NOMO-1 treated with DMSO at 0.1 percent for 48 hours (cell line): ENCODE data around the gene PFKP.
"Not testable (repeated sequence)": the region's sequence is repeated elsewhere in the genome, so short reads cannot be mapped to it uniquely, and the experiment has no call there.

ENCODE experiments used
- DNase-seq: peaks from one replicate; lab custom pipeline; 2025; ENCODE audit not compliant: unreplicated experiment; lab: John Stamatoyannopoulos, UW

Gene PFKP

DNA sequence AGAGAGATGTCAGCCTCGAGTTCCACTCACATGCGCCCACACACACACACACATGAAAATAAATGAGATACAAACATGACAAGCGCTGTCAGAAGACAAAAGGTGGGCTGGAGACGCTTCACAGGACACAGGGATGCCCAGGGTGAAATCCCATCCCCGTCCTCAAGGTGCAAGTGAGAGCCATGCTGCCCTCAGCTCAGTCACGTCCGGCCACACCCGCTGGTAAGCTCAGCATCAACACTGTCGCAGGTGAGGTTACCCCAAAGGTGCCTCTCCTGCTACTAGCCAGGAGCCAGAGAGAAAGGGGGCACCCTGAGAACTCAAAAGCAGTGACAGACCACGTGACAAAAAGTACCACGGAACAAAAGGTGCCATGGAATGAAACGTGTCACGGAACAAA lies 83.0 kb downstream of the PFKP start:
- DNase-seq = no peak

GRCh38 chr10:3150961-3151360 lies 83.6 kb downstream of the PFKP start:
- DNase-seq = no peak

DNA sequence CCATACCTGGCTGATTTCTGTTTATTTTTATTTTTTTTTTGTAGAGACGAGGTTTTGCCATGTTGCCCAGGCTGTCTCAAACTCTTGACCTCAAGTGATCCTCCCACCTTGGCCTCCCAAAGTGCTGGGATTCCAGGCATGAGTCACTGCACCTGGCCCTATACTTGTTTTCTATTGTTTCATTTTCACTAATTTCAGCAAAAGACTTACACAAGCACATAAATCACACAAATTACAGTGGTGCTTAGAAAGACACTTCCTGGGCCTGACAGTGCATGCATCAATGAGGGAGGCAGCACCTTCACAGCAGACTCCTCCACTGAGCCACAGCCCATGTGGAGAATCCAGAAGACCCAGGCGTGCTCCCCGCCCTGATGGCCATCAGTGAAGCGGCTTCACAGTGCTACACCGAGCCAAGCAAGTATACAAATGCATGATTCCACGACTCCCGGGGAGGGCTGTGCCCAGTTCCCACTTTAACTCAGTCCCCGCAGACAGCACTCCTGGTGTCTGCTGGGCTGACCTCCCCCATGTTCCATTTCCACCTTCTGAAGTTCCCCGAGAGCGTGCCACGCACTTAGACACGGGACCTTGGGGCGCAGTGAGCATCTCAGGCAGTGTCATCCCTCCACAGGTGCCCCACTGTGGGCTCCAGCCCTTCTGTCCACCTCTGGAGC lies 84.7 kb downstream of the PFKP start:
- no peak for DNase-seq

DNA sequence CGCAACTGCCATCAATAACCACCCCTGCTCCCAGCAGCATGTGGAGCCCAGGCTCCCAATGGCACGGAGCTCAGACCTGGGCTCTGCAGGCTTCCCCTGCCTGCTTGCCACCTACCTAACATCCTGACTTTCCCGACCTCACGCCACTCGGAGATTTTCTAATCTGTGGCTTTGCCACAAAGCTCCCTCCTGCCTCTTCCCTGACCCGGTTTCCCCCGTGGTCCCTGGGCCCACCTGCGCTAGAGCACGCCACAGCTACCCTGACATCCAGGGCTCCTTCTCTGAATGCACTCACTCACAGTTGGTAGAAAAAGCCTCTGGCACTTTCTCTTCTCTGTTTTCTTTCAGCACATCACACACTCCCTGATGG lies 85.2 kb downstream of the PFKP start:
- DNase-seq = no peak

GRCh38 chr10:3154666-3155065 lies 87.3 kb downstream of the PFKP start:
- no peak for DNase-seq

GRCh38 chr10:3159152-3159551 lies 91.8 kb downstream of the PFKP start:
- no peak for DNase-seq

GRCh38 chr10:3162533-3162932 lies 95.2 kb downstream of the PFKP start:
- DNase-seq = no peak

DNA sequence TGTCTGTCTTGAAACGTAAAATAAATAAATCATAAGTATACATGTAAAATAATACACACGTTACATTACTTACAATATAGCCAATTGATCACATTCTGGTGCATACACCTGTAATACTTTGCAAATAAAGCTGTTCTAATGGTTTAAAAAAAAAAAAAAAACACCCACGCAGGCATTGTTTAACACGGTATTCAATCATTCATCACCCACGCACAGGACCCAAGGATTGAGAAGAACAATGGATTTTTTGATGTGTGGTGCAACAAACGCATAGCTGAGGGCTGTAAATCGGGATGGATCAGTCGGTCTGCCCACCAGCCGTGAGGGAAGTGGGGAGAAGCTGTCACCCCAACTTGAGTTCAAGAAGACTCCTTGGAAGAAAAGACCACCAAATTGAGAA lies 96.5 kb downstream of the PFKP start:
- DNase-seq = no peak

- no peak for DNase-seq
These were observed 97.8 kb downstream of the PFKP start for GRCh38 chr10:3165196-3165595.

DNA sequence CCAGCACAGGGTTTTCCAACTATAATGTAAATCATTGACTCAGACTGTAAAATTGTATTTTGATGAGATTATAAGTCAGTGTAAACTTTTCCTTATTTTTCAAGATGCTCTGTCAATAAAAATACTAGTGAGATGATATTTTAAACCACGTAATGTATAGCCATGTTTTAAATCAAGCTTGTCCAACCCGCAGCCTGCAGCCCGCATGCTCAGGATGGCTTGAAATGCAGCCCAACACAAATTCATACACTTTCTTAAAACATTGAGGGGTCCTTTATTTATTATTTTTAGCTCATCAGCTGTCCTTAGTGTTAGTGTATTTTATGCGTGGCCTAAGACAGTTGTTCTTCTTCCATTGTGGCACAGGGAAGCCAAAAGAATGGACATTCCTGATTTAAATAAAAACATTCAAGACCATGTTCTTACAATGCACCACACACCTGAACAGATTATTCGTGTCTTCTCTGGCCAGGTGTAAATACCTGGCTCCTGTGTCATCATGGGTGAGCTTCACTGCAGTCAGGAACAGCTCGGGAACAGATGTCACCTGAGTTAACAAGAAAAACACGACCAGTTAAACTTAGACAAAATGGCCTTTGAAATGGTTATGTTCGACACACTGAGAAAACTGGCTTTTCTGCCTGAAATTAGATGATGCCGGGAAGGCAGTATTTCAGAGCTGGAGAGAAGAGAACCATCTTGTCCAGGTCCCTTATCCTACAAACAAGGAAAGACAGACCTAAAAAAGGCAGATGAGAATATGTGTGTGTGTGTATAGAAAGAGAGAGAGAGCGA lies 99.3 kb downstream of the PFKP start:
- no peak for DNase-seq

DNA sequence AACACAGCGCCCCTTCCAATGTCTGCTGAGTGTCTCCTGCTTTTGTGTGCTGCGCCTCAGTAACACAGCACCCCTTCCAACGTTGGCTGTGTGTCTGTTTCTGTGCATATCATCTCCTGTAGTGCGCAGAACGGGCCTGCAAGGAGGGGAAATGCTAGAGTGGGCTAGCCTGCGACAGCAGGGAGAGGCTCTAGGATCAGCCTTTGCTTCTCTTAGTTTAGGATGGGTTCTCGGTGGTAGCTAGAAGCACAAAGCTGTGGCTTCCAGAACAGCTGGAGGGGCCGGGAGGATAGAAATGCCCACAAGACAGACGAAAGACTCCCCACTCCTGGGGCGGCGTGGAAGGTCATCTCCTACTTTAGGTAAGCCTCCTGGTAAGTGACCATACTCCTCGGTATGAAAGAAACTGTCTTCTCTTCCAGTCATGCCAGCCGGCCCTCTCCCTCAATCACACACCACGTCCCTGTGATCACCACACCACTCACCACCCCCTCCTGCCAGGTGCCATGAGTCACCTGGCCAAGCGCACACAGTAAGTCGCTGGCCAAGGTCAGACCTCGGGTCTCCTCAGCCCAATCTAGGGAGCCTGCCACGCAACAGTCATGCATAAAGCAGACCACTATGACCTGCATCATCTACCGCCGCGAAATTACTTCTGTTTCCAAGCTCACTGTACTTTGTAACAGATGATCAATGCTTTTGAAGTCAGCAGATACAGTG lies 100.4 kb downstream of the PFKP start:
- DNase-seq = no peak

DNA sequence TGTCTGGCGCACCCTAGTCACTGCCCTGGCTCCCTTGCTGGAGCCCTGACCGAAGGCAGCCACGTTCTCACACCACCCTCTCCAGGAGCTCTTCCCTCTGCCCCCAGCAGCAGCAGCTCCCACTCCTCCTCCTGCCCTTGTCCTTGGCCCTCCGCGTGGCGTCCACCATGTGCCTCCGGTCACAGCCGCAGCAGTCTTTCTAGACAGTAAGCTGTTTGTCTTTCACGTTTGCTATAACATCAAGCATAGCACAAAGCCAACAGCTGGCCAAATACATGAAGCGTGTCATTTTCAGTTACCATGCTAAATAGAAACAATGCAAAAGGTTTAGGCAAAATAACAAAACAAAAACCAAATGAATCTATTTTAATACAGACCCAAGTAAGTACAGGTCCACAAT lies 101.9 kb downstream of the PFKP start:
- DNase-seq = no peak

GRCh38 chr10:3169673-3170072 lies 102.3 kb downstream of the PFKP start:
- DNase-seq = no peak

DNA sequence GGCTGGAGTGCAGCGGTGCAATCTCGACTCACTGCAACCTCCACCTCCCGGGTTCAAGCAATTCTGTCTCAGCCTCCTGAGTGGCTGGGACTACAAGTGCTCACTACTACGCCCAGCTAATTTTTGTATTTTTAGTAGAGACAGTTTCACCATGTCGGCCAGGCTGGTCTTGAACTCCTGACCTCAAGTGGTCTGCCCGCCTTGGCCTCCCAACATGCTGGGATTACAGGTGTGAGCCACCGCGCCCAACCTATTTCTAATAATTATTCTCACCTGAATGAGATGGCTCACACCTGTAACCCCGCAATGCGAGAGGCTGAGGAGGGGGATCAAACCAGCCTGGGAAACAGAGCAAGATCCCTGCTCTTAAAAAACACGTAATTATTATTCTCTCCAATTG lies 104.1 kb downstream of the PFKP start:
- DNase-seq = not testable (repeated sequence)

DNA sequence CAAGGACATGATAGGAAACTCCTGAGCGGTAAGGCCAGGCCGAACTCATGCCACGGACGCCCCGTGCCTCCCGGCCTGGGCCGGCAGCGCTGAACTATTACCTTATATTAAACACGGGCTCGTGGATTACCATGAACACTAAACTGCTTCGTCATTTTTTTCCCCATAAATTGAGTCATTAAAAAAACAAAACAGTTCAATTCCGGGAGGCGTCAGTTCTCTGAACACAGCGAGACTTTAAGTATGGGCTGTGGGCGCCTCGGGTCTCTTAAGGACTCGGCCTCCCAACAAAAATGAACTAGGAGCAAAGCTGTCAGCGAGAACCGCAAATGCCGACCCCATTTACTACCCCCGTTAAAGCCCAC lies 104.7 kb downstream of the PFKP start:
- DNase-seq = no peak

DNA sequence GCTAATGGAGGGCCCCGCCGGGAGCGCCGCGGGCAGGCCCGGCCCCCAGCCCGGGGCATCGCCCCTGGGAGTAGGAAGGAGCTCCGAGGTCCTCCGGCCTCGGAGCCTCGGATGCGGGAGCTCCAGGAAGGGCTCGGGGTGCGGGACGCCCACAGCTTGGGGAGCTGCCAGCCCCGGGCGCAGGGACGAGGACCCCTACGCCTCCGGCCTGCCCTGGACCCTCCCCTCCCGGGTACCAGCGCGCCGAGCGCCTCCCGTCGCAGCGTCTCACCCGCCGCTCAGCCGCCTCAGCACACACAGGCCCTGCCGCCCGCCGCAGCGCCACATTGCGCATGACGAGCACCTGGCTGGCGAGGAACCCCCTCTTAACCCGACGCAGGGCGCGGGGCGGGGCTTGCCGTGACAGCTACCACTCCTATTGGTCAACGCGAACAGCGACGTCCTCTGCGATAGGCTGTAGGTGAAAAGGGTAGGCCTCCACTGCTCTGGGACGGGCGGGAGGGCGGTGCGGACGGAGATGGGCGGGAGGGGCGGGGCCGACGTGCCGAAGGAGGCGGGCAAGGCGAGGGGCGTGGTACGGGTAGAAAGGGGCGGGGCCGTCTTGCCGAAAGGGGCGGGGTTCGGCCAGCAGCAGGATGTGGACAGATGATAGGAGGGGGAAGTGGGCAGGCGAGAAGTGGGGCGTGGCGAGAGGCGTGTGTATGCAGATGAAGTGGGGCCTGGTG lies 105.3 kb downstream of the PFKP start, which contains the start of gene PITRM1:
TSS of gene PITRM1 (minus strand) at position 337 of the 725 bp plus-strand sequence. CDS start at position 327, 10 bp downstream.
- peak; percentile 99 for DNase-seq

DNA sequence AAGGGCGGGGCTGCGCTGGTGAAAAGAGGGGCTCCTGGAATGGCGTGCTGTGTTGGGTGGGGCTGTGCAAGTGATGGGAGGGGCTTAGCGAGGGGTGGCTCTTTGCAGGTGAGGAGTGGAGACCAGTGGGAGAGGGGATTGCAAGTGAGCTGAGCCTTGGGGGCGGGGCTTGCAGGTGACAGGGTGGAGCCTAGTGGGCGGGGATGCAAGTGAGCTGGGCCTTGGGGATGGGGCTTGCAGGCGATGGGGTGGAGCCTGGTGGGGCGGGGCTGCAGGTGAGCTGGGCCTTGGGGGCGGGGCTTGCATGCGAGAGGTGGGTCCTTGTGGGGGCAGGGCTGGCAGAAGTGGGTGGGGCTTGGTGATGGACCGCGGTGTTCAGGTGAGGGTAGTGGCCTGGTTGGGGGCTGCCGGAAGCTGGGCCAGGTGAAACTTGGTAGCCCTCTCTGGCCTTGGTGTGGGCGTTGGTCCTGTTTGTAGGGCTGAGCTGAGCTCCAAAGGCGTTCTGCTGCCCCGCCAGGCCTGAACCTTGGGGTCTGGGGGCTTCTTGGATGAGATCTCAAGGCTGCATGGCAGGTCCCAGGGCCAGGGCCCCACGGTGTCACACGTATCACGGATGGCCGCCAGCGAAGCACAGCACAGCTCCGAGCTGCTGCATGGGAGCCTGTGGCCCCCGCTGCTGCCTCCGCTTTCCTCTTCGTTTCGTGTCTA lies 106.0 kb downstream of the PFKP start:
- DNase-seq = no peak

GRCh38 chr10:3178042-3178441 lies 110.7 kb downstream of the PFKP start:
- peak; percentile 12 for DNase-seq

DNA sequence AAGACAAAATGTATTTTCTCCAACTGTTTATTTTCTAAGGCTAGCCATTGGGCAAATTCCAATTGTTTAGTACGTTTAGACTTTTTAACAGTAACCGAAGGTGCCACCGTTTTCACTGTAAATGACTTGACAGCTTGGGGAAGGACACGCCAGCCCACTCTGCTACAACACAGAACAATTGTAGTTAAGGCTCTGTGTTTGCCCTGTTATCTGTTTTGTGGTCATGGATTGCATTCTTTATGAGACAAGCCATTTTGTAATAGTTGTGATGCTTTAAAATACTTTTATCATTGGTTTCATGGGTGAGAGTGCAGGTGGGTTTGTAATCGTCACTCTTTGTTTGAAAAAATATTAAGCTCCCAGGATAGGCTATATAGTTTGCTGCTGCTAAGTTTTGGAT lies 111.8 kb downstream of the PFKP start:
- no peak for DNase-seq

DNA sequence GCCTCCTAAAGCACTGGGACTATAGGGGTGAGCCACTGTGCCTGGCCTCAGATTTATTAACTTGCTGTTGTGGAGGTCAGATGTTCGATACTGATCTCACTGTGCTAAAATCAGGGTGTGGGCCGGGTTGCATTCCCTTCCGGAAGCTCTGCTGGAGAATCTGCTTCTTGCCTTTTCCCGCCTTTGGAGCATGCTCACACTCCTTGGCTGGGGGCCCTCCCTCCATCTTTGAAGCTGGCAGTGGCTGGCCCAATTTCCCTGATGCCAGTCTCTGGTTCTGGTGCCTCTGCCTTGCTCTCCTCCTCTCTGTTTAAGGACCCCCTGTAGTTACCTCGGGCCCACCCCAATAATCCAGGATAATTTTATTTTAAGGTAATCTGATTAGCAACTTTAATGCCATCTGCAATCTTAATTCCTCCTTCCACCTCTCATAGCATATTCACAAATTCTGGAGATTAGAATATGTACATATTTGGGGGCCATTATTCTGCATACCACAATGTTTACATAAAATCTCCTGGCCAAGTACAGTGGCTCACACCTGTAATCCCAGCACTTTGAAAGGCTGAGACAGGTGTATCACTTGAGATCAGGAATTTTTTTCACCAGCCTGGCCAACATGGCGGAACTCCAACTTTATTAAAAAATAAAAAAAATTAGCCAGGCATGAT lies 113.1 kb downstream of the PFKP start:
- no peak for DNase-seq
